Stomach (tissue), 9 donors: ENCODE data around the gene IL17A. TPM values are rescaled to one million over a fixed set of nuclear protein-coding genes. Genes with fewer than 3 reads are reported as not detected.
"Not testable (repeated sequence)": the region's sequence is repeated elsewhere in the genome, so short reads cannot be mapped to it uniquely, and the experiment has no call there.

Source experiments
- DNase-seq, 2 donors: peaks; one replicate each; pipeline versions ENCODE4 v3.0.0 to v3.0.0-alpha.2; 2013 to 2019
- H3K27ac ChIP-seq, 5 donors: fragments of 200-600 bp in 4 of 5; sonication (generic) in 4 of 5; one replicate each; pipeline ENCODE4 v1.5.1; 2013 to 2019; ENCODE audit warnings: mild to moderate bottlenecking in 1 of 5, moderate library complexity in 1 of 5
- H3K27me3 ChIP-seq, 3 donors: fragments of 200-600 bp; sonication (generic); one replicate each; pipeline ENCODE4 v1.5.1; 2017 to 2019; ENCODE audit warnings: mixed run types in 1 of 3
- H3K36me3 ChIP-seq, 4 donors: fragments of 200-600 bp; sonication (generic); 1 replicate in 3 of 4; 2 replicates in 1 of 4; pipeline ENCODE4 v1.5.1; 2016 to 2019
- H3K4me1 ChIP-seq, 4 donors: fragments of 200-600 bp; sonication (generic); one replicate each; pipeline ENCODE4 v1.5.1; 2016 to 2019
- H3K4me3 ChIP-seq, 4 donors: fragments of 200-600 bp; sonication (generic) in 3 of 4; one replicate each; pipeline ENCODE4 v1.5.1; 2016 to 2019; ENCODE audit warnings: mild to moderate bottlenecking in 1 of 4
- H3K9me3 ChIP-seq, 4 donors: fragments of 200-600 bp; sonication (generic); one replicate each; pipeline ENCODE4 v1.5.1; 2016 to 2019
- EP300 ChIP-seq: sonication (generic); formaldehyde crosslinking; IDR thresholded peaks from one replicate; pipeline ENCODE4 v1.6.1; 2017; ENCODE audit warnings: antibody characterized with exemption
- POLR2A ChIP-seq, 4 donors: fragments of 450-650 bp; IDR thresholded peaks; one replicate each; pipeline ENCODE4 v1.6.1; 2016; ENCODE audit warnings: antibody characterized with exemption in 4 of 4, control low read depth in 2 of 4, mild to moderate bottlenecking in 1 of 4, moderate library complexity in 1 of 4
- POLR2AphosphoS5 ChIP-seq, 3 donors: sonication (generic); formaldehyde crosslinking; IDR thresholded peaks; one replicate each; pipeline ENCODE4 v1.6.1; 2016; ENCODE audit warnings: antibody characterized with exemption in 3 of 3
- WGBS, 5 donors: extraction: QIAGEN DNeasy Blood & Tissue Kit in 3 of 5; methylation state at CpG; one replicate each; pipeline versions ENCODE4 v1.1.5 to v1.1.7; 2013 to 2018; 5-methylcytosine and 5-hydroxymethylcytosine counted together
- intact Hi-C: fragments of 100-400 bp; cut with DNase I; formaldehyde crosslinking; loops from one replicate; pipeline ENCODE4 v1.15.1; 2023; ENCODE audit warnings: low total_unique reads
- polyA plus RNA-seq, 3 donors: library from polyadenylated mRNA; stranded (reverse); fragments of 200-250 nt; gene quantifications; one replicate each; pipeline ENCODE4 v1.2.3, GENCODE V29; 2013
- total RNA-seq, 5 donors: library from RNA; depleted of rRNA; stranded (reverse); fragments of >200 nt; gene quantifications; one replicate each; pipeline versions ENCODE4 v1.1.0 to v1.2.3, GENCODE V29; 2014 to 2016
- TF ChIP-seq, protein P1 (sequence below), 7 experiments: fragments of 450-650 bp in 4 of 7; fragments of 200-600 bp in 3 of 7; sonication (generic) in 3 of 7; IDR thresholded peaks; one replicate each; pipeline ENCODE4 v1.5.1; 2016 to 2019; ENCODE audit warnings: antibody characterized with exemption in 7 of 7, control low read depth in 2 of 7, mild to moderate bottlenecking in 1 of 7
- donor health status: healthy with polysubstance abuse.
- donor health status: Bipolar disorder and iron deficiency.
- donor health status: healthy.

Gene IL17A
- total and polyA plus RNA-seq, 8 donors = 0.08 TPM; not detected in 7

DNA sequence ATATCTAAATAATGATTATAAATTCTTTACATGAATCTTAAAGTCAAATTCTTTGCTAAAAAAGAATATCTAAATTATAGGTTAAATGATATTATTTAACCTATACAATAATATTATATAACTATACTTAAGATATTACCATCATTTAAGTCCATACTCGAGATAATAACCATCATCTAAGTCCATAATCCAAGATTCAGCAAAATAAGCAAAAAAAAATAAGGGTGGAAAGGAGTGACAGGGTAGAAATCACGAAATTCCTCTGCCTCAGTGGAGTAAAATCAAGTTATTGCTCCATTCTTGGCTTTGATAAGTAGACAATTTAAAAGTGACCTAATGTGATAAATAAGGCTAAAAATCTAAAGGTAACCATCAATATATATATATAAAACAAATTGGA lies 9.7 kb downstream of the IL17A start:
- intact Hi-C loops = no loop called here
- no peak for DNase-seq
- Histone ChIP-seq H3K4me3 (no peak overlapping the region), H3K36me3 (no peaks in the 10 kb centered on the region), H3K9me3 (peaks cover 0 to 15% (median 11%) of the 10 kb centered on the region in 4 donors), H3K27ac (no peak overlapping the region), H3K27me3 (no peaks in the 10 kb centered on the region), H3K4me1 (no peaks in the 10 kb centered on the region)
- WGBS, 5 donors = 36 to 51% (median 48%) methylated on average over 2 of the region's 2 CpGs
- no peak for TF ChIP-seq POLR2A (IDR thresholded peaks at IDR 0.05)
- no peak for TF ChIP-seq POLR2AphosphoS5 (IDR thresholded peaks at IDR 0.05)
- TF ChIP-seq, protein P1, sequence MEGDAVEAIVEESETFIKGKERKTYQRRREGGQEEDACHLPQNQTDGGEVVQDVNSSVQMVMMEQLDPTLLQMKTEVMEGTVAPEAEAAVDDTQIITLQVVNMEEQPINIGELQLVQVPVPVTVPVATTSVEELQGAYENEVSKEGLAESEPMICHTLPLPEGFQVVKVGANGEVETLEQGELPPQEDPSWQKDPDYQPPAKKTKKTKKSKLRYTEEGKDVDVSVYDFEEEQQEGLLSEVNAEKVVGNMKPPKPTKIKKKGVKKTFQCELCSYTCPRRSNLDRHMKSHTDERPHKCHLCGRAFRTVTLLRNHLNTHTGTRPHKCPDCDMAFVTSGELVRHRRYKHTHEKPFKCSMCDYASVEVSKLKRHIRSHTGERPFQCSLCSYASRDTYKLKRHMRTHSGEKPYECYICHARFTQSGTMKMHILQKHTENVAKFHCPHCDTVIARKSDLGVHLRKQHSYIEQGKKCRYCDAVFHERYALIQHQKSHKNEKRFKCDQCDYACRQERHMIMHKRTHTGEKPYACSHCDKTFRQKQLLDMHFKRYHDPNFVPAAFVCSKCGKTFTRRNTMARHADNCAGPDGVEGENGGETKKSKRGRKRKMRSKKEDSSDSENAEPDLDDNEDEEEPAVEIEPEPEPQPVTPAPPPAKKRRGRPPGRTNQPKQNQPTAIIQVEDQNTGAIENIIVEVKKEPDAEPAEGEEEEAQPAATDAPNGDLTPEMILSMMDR (IDR thresholded peaks at IDR 0.05) = no peak
- no peak for TF ChIP-seq EP300

DNA sequence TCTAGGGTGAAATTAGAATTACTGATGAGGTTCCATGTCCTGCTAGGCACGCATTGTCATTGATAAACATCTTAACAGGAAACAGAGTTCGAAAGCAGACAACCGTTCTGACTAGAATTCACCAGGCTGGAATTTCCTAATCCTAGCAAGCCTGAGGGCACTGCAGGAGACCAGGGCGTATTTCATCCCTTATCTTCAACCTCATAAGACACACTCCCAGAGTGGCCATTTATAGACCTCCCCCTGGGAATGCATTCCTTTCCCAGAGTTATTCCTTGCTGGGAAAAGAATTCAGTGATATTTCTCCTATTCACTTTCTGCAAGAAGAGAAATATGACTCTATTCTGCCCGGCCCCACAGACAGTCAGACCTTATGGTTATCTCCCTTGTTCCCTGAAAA lies 13.9 kb downstream of the IL17A start:
- DNase-seq, H3K36me3 ChIP-seq, H3K4me1 ChIP-seq, H3K27ac ChIP-seq, intact Hi-C loops, H3K4me3 ChIP-seq, H3K27me3 ChIP-seq: not testable (repeated sequence)
- H3K9me3 ChIP-seq = peaks cover 0 to 29% (median 16%) of the 10 kb centered on the region in 4 donors
- 47 to 80% (median 73%) methylated on average over 5 of the region's 5 CpGs for WGBS, 5 donors

- H3K27ac ChIP-seq = no peak overlapping the region
- WGBS, 5 donors = 0 to 77% (median 70%) methylated on average over 1 of the region's 1 CpG
- no peak overlapping the region for H3K4me3 ChIP-seq
- DNase-seq = no peak
- H3K4me1 ChIP-seq = no peaks in the 10 kb centered on the region
- H3K36me3 ChIP-seq = no peaks in the 10 kb centered on the region
- intact Hi-C loops = no loop called here
- no peak for TF ChIP-seq POLR2A (IDR thresholded peaks at IDR 0.05)
- TF ChIP-seq POLR2AphosphoS5 (IDR thresholded peaks at IDR 0.05) = no peak
- TF ChIP-seq EP300 = no peak
- peaks cover 0 to 29% (median 16%) of the 10 kb centered on the region in 4 donors for H3K9me3 ChIP-seq
- no peaks in the 10 kb centered on the region for H3K27me3 ChIP-seq
Measured at GRCh38 chr6:52201046-52201445, 14.9 kb downstream of the IL17A start.

DNA sequence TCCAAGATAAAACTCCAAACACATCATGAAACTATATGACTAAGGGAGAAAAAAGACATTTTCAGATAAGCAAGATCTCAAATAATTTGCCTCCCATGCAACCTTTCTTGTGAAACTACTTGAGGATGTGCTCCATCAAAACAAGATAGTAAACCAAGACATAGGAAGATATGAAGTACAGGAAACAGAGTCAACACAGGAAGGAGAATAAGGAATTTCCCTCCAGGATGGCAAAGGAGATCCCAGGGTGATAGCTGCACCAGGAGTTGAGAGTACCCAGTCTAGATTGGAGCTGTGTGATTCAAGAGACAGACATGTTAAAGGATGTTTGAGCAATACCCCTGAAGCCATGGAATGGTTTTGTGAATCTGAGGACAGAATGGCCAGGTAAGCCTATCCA lies 15.3 kb downstream of the IL17A start:
- Histone ChIP-seq H3K9me3 (peaks cover 0 to 29% (median 16%) of the 10 kb centered on the region in 4 donors), H3K4me1 (no peaks in the 10 kb centered on the region), H3K4me3 (no peak overlapping the region), H3K27me3 (no peaks in the 10 kb centered on the region), H3K27ac (no peak overlapping the region), H3K36me3 (no peaks in the 10 kb centered on the region)
- intact Hi-C loops = no loop called here
- no peak for TF ChIP-seq EP300
- TF ChIP-seq POLR2AphosphoS5 (IDR thresholded peaks at IDR 0.05) = no peak
- TF ChIP-seq POLR2A (IDR thresholded peaks at IDR 0.05) = no peak
- TF ChIP-seq, protein P1 (IDR thresholded peaks at IDR 0.05) = no peak
- no peak for DNase-seq

DNA sequence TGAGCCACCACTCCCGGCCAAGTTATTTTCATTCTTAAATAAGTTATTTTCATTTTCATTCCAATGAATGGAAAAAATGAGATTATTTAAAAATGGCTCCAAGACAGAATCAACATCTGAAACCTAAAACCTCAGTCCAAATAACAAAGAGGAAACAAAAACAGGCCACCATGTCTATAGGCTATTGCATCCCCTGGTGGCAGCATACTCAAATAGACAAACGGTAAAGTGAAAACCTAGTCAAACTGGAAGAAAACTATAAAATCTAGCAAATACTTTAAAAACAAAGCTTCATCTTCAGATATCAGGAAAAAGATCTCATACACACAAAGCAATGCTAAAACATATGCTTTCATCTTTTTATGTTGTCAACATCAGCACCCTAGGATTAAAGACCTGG lies 20.9 kb downstream of the IL17A start:
- H3K4me1 ChIP-seq = no peaks in the 10 kb centered on the region
- no peak overlapping the region for H3K27ac ChIP-seq
- TF ChIP-seq EP300 (no peak), POLR2AphosphoS5 (IDR thresholded peaks at IDR 0.05) (no peak), POLR2A (IDR thresholded peaks at IDR 0.05) (no peak)
- TF ChIP-seq, protein P1 (IDR thresholded peaks at IDR 0.05) = no peak
- intact Hi-C loops = no loop called here
- WGBS, 5 donors = 86 to 95% (median 94%) methylated on average over 2 of the region's 2 CpGs
- no peak overlapping the region for H3K4me3 ChIP-seq
- no peaks in the 10 kb centered on the region for H3K27me3 ChIP-seq
- DNase-seq = no peak
- H3K9me3 ChIP-seq = peaks cover 0 to 2% (median 0%) of the 10 kb centered on the region in 4 donors
- no peaks in the 10 kb centered on the region for H3K36me3 ChIP-seq
